Stimulated activated naive CD8-positive, alpha-beta T cell treated with anti-CD3 and anti-CD28 coated beads, Interleukin-15, Interleukin-2, amounts not matched to agents 100 ng/mL and 50 ng/mL, for 24 hours (primary cell): ENCODE measurements around the gene FUT3.
"Not testable (repeated sequence)": the region's sequence is repeated elsewhere in the genome, so short reads cannot be mapped to it uniquely, and the experiment has no call there.

Experiments used
- H3K27ac Mint-ChIP-seq: one replicate; pipeline ENCODE4 v1.8.0; 2021; ENCODE audit warnings: mild to moderate bottlenecking, mixed read lengths
- H3K27me3 Mint-ChIP-seq: one replicate; pipeline ENCODE4 v1.8.0; 2021; ENCODE audit warnings: mixed read lengths
- H3K36me3 Mint-ChIP-seq: one replicate; pipeline ENCODE4 v1.8.0; 2021; ENCODE audit warnings: low read depth, mixed read lengths
- H3K4me1 Mint-ChIP-seq: one replicate; pipeline ENCODE4 v1.8.0; 2021; ENCODE audit warnings: low read depth, mixed read lengths
- H3K4me3 Mint-ChIP-seq: one replicate; pipeline ENCODE4 v1.8.0; 2021; ENCODE audit warnings: mild to moderate bottlenecking, mixed read lengths
- H3K9me3 Mint-ChIP-seq: one replicate; pipeline ENCODE4 v1.8.0; 2021; ENCODE audit warnings: mixed read lengths

FUT3 gene

GRCh38 chr19:5843295-5843927 lies 7.8 kb downstream of the FUT3 start:
- Mint-ChIP-seq H3K4me3 (no peak overlapping the region), H3K27ac (no peak overlapping the region), H3K36me3 (no peaks in the 10 kb centered on the region), H3K27me3 (no peaks in the 10 kb centered on the region), H3K4me1 (peaks cover 5% of the 10 kb centered on the region), H3K9me3 (no peaks in the 10 kb centered on the region)

- H3K4me1 Mint-ChIP-seq, H3K4me3 Mint-ChIP-seq, H3K36me3 Mint-ChIP-seq, H3K27me3 Mint-ChIP-seq, H3K9me3 Mint-ChIP-seq, H3K27ac Mint-ChIP-seq: not testable (repeated sequence)
Measured at GRCh38 chr19:5841735-5842111, 9.5 kb downstream of the FUT3 start.

GRCh38 chr19:5839065-5840017 lies 11.9 kb downstream of the FUT3 start, which contains the start of gene FUT6:
Gene FUT6, minus strand, starts transcription at chr19:5839702. Its CDS starts 7,135 bp downstream, at chr19:5832567.
- H3K9me3 Mint-ChIP-seq = no peaks in the 10 kb centered on the region
- no peak within 1 kb of the TSS for H3K4me3 Mint-ChIP-seq
- peaks cover 4% of the 10 kb centered on the region for H3K27me3 Mint-ChIP-seq
- H3K36me3 Mint-ChIP-seq = no peaks in the 10 kb centered on the region
- H3K4me1 Mint-ChIP-seq = peaks cover 9% of the 10 kb centered on the region
- no peak within 1 kb of the TSS for H3K27ac Mint-ChIP-seq

GRCh38 chr19:5838353-5839064 lies 12.7 kb downstream of the FUT3 start:
- H3K4me3 Mint-ChIP-seq = no peak overlapping the region
- peaks cover 4% of the 10 kb centered on the region for H3K27me3 Mint-ChIP-seq
- no peaks in the 10 kb centered on the region for H3K36me3 Mint-ChIP-seq
- no peaks in the 10 kb centered on the region for H3K9me3 Mint-ChIP-seq
- no peak overlapping the region for H3K27ac Mint-ChIP-seq
- H3K4me1 Mint-ChIP-seq = peaks cover 9% of the 10 kb centered on the region

- H3K4me1 Mint-ChIP-seq = peaks cover 9% of the 10 kb centered on the region
- H3K9me3 Mint-ChIP-seq = no peaks in the 10 kb centered on the region
- no peak overlapping the region for H3K4me3 Mint-ChIP-seq
- no peak overlapping the region for H3K27ac Mint-ChIP-seq
- H3K27me3 Mint-ChIP-seq = peaks cover 4% of the 10 kb centered on the region
- H3K36me3 Mint-ChIP-seq = no peaks in the 10 kb centered on the region
Measured at GRCh38 chr19:5837761-5838352, 13.4 kb downstream of the FUT3 start.

- no peaks in the 10 kb centered on the region for H3K36me3 Mint-ChIP-seq
- H3K27ac Mint-ChIP-seq = no peak overlapping the region
- H3K4me1 Mint-ChIP-seq = peaks cover 13% of the 10 kb centered on the region
- no peaks in the 10 kb centered on the region for H3K9me3 Mint-ChIP-seq
- no peak overlapping the region for H3K4me3 Mint-ChIP-seq
- H3K27me3 Mint-ChIP-seq = peaks cover 4% of the 10 kb centered on the region
Measured at GRCh38 chr19:5832527-5833216, 18.6 kb downstream of the FUT3 start.

- H3K4me1 Mint-ChIP-seq = peaks cover 11% of the 10 kb centered on the region
- H3K36me3 Mint-ChIP-seq = no peaks in the 10 kb centered on the region
- peaks cover under 1% of the 10 kb centered on the region for H3K27me3 Mint-ChIP-seq
- H3K27ac Mint-ChIP-seq = no peak overlapping the region
- H3K4me3 Mint-ChIP-seq = no peak overlapping the region
- H3K9me3 Mint-ChIP-seq = no peaks in the 10 kb centered on the region
Measured at GRCh38 chr19:5832061-5832460, 19.2 kb downstream of the FUT3 start.

GRCh38 chr19:5831159-5831558 lies 20.1 kb downstream of the FUT3 start:
- no peaks in the 10 kb centered on the region for H3K27me3 Mint-ChIP-seq
- no peak overlapping the region for H3K4me3 Mint-ChIP-seq
- H3K27ac Mint-ChIP-seq = no peak overlapping the region
- no peaks in the 10 kb centered on the region for H3K36me3 Mint-ChIP-seq
- peaks cover 17% of the 10 kb centered on the region for H3K4me1 Mint-ChIP-seq
- H3K9me3 Mint-ChIP-seq = no peaks in the 10 kb centered on the region

- H3K27me3 Mint-ChIP-seq = no peaks in the 10 kb centered on the region
- peaks cover 17% of the 10 kb centered on the region for H3K4me1 Mint-ChIP-seq
- H3K36me3 Mint-ChIP-seq = no peaks in the 10 kb centered on the region
- peak overlapping the region; percentile 96 for H3K4me3 Mint-ChIP-seq
- no peak overlapping the region for H3K27ac Mint-ChIP-seq
- no peaks in the 10 kb centered on the region for H3K9me3 Mint-ChIP-seq
Measured at GRCh38 chr19:5829567-5830310, 21.5 kb downstream of the FUT3 start.

GRCh38 chr19:5828661-5829566 lies 22.3 kb downstream of the FUT3 start:
- Mint-ChIP-seq H3K36me3 (no peaks in the 10 kb centered on the region), H3K4me3 (peak overlapping the region; percentile 96), H3K4me1 (peaks cover 17% of the 10 kb centered on the region), H3K27me3 (no peaks in the 10 kb centered on the region), H3K27ac (peak overlapping the region; percentile 99), H3K9me3 (no peaks in the 10 kb centered on the region)

GRCh38 chr19:5827891-5828660 lies 23.2 kb downstream of the FUT3 start:
- H3K27me3 Mint-ChIP-seq = no peaks in the 10 kb centered on the region
- peaks cover 17% of the 10 kb centered on the region for H3K4me1 Mint-ChIP-seq
- peak overlapping the region; percentile 99 for H3K27ac Mint-ChIP-seq
- H3K36me3 Mint-ChIP-seq = no peaks in the 10 kb centered on the region
- peak overlapping the region; percentile 96 for H3K4me3 Mint-ChIP-seq
- no peaks in the 10 kb centered on the region for H3K9me3 Mint-ChIP-seq

- H3K4me3 Mint-ChIP-seq = peak overlapping the region; percentile 96
Measured at GRCh38 chr19:5827342-5827890, 23.8 kb downstream of the FUT3 start.

More at GRCh38 chr19:5827342-5827890, 23.8 kb downstream of the FUT3 start:
- peaks cover 17% of the 10 kb centered on the region for H3K4me1 Mint-ChIP-seq
- no peaks in the 10 kb centered on the region for H3K36me3 Mint-ChIP-seq
- no peaks in the 10 kb centered on the region for H3K27me3 Mint-ChIP-seq
- no peaks in the 10 kb centered on the region for H3K9me3 Mint-ChIP-seq
- H3K27ac Mint-ChIP-seq = peak overlapping the region; percentile 83
